Transverse colon (tissue), 4 donors: ENCODE results near the gene MSX2. TPM values are rescaled to one million over a fixed set of nuclear protein-coding genes. Genes with fewer than 3 reads are reported as not detected.

Source experiments
- DNase-seq: peaks from one replicate; pipeline ENCODE4 v3.0.0-alpha.2; 2019
- H3K27ac ChIP-seq, 4 donors: fragments of 200-600 bp; sonication (generic); 2 replicates each; pipeline ENCODE4 v1.5.1; 2016 to 2018; ENCODE audit warnings: inconsistent platforms in 4 of 4
- H3K27me3 ChIP-seq: fragments of 200-600 bp; sonication (generic); 2 replicates; pipeline ENCODE4 v1.5.1; 2017; ENCODE audit warnings: inconsistent platforms
- H3K36me3 ChIP-seq, 4 donors: fragments of 200-600 bp; sonication (generic); 2 replicates each; pipeline ENCODE4 v1.5.1; 2017 to 2019; ENCODE audit warnings: inconsistent platforms in 4 of 4
- H3K4me1 ChIP-seq, 4 donors: fragments of 200-600 bp; sonication (generic); 2 replicates each; pipeline ENCODE4 v1.5.1; 2017 to 2020; ENCODE audit warnings: inconsistent platforms in 4 of 4
- H3K4me3 ChIP-seq, 4 donors: fragments of 200-600 bp; sonication (generic); 1 replicate in 1 of 4; 2 replicates in 3 of 4; pipeline versions ENCODE4 v1.5.1 to v1.6.1; 2017 to 2019; ENCODE audit warnings: inconsistent platforms in 4 of 4
- H3K9me3 ChIP-seq, 2 donors: fragments of 200-600 bp; sonication (generic); 2 replicates each; pipeline ENCODE4 v1.5.1; 2017 to 2019; ENCODE audit warnings: inconsistent platforms in 2 of 2
- CTCF ChIP-seq, 5 experiments: fragments of 200-600 bp in 3 of 5; fragments of 450-650 bp in 2 of 5; sonication (generic) in 3 of 5; IDR thresholded peaks; 1 replicate in 2 of 5; 2 replicates in 3 of 5; pipeline ENCODE4 v1.5.1; 2016 to 2017; ENCODE audit warnings: antibody characterized with exemption in 5 of 5, inconsistent platforms in 3 of 5, mild to moderate bottlenecking in 2 of 5, moderate library complexity in 1 of 5
- EP300 ChIP-seq: sonication (generic); formaldehyde crosslinking; IDR thresholded peaks from one replicate; pipeline ENCODE4 v1.6.1; 2017; ENCODE audit warnings: antibody characterized with exemption, low read depth
- POLR2A ChIP-seq: fragments of 450-650 bp; IDR thresholded peaks from one replicate; pipeline ENCODE4 v1.6.1; 2016; ENCODE audit warnings: antibody characterized with exemption, mild to moderate bottlenecking, moderate library complexity
- POLR2AphosphoS5 ChIP-seq, 3 donors: sonication (generic); formaldehyde crosslinking; IDR thresholded peaks; one replicate each; pipeline ENCODE4 v1.6.1; 2016; ENCODE audit warnings: antibody characterized with exemption in 3 of 3
- WGBS, 2 donors: methylation state at CpG; one replicate each; pipeline ENCODE4 v1.1.5; 2018; ENCODE audit warnings: low coverage in 1 of 2; 5-methylcytosine and 5-hydroxymethylcytosine counted together
- in situ Hi-C, 4 donors: fragments of 200-750 bp; cut with MboI; loops; one replicate each; pipeline versions ENCODE4 v1.15.0 to v1.15.1; 2017; ENCODE audit warnings: low sequenced_read_pairs in 3 of 4, low pct_ligation_motif_present in 1 of 4, low pct_unique_long_range_greater_than_20kb in 1 of 4
- intact Hi-C: fragments of 100-400 bp; cut with DNase I; formaldehyde crosslinking; loops from one replicate; pipeline ENCODE4 v1.15.1; 2023; ENCODE audit warnings: low total_unique reads
- total RNA-seq, 4 donors: library from RNA; depleted of rRNA; stranded (reverse); fragments of >200 nt; gene quantifications; one replicate each; pipeline ENCODE4 v1.1.0, GENCODE V29; 2016

Gene MSX2
- total RNA-seq, 4 donors from 2014 or later = 0.27 to 1.1 TPM; not detected in 2

DNA sequence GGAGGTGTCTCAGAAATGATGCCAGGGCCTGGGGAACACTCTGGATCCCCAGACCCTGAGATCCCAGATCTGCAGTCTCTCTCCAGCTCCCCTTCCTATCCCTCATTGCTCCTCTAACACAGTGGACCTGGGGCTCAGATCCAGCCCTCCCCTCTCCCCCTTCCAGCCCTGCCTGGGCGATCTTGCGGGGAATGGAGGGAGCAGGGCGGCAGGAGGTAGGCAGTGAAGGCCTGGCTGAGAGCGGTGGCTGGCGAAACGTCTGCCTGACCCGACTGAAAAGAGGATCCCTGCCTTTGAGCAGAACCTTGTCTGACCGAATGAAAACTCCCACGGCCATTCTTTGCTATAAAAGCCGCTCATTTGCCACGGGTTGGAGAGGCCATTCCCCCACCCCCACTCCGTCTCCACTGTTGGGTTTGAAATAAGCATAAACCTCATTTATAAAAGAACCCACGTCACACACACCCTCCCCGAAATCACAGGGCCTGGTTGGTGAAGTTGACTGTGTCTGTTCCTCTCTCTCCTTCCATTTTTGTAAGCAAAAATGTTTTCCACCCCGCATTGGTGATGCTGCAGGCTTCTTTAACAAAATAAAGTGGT, 8.8 kb downstream of the MSX2 start:
- intact Hi-C loops = no loop called here
- in situ Hi-C loops = loop anchor here in 1 of 4 donors (10.0 kb wide), 1 partner anchor 318 kb away; no protein-coding TSS in a partner anchor
- WGBS, 2 donors = 47% methylated on average over 15 of the region's 15 CpGs; no CpG with 5 or more reads in 1 of the 2 donors
- peaks cover 99% of the 10 kb centered on the region for H3K27me3 ChIP-seq
- peaks cover 0 to 7% (median 0%) of the 10 kb centered on the region in 4 donors for H3K4me1 ChIP-seq
- H3K27ac ChIP-seq = no peak overlapping the region
- no peaks in the 10 kb centered on the region for H3K36me3 ChIP-seq
- H3K9me3 ChIP-seq = no peaks in the 10 kb centered on the region
- no peak for DNase-seq
- no peak for TF ChIP-seq CTCF (IDR thresholded peaks at IDR 0.05)
- no peak for TF ChIP-seq POLR2AphosphoS5 (IDR thresholded peaks at IDR 0.05)
- no peak for TF ChIP-seq POLR2A
- TF ChIP-seq EP300 = no peak
- no peak overlapping the region for H3K4me3 ChIP-seq

DNA sequence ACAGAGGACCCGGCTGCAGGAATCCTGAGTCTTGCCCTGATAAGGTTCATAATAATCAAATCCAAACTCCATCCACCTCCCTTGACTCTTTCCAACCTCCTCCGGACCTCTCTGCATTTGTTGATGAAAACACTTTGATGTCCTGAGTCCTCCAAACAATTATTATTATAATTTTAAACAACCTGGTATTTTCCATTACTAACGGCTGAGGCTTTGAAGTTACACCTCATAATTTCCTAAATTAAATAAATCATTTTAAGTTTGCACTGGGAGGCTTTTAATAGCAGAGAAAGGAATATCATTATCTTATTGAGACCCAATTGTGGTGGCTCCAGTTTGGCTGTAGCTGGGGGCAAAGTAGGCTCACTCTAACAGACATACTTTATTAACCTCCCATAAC, 9.5 kb downstream of the MSX2 start:
- WGBS, 2 donors = 17 to 21% methylated on average over 3 of the region's 3 CpGs
- TF ChIP-seq POLR2AphosphoS5 (IDR thresholded peaks at IDR 0.05) (no peak), POLR2A (no peak), EP300 (no peak), CTCF (IDR thresholded peaks at IDR 0.05) (no peak)
- H3K27me3 ChIP-seq = peaks cover 96% of the 10 kb centered on the region

DNA sequence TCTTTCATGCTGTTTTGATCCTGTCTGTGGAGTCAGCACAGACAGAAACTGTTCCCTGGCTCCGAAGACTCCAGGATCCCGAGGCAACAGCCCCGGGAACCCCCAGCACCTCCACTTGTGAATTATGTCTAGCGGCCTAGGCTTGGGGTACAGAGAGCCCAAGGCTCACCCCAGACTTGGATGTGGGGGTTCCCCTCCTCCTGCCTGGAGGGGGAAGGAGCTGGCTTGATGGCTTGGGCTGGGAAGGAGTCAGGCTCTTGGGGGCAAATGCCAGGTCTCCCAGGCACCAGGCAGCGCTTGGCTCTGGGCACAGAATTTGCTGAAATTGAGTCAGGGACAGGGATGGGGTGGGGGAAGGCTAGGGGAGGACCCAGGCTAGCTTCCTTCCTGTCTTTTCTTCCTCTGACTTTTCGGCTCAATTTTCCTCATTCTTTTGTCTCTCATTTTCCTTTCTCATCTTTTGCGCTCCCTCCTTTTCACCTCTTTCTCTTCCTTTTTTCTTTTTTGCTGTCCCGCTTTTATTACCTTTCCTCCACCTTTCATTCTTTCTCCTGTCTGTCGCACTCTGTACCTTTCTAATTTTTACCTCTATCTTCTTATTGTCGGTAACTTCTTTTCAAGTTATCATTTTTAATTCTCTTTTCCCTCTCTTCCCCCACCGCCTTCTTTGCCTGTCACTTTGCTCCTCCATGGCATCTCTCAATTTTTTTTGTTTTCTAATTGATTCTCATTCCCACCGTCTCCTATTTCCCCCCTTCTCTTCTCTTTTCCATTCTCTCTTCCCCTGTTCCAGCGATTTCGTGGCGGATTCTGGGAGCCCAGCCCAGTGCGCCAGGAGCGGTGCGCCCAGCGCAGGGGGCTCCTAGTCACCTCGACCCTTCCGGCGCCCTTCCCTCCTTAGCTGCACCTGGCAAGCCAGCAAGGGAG, 10.5 kb downstream of the MSX2 start:
- intact Hi-C loops (no loop called here), in situ Hi-C loops (loop anchor here in 1 of 4 donors (10.0 kb wide), 1 partner anchor 320 kb away; no protein-coding TSS in a partner anchor)
- peaks cover 86% of the 10 kb centered on the region for H3K27me3 ChIP-seq

More for the DNA sequence above, 9.5 kb downstream of the MSX2 start:
- Histone ChIP-seq H3K36me3 (no peaks in the 10 kb centered on the region), H3K27ac (no peak overlapping the region), H3K9me3 (no peaks in the 10 kb centered on the region), H3K4me3 (no peak overlapping the region), H3K4me1 (peaks cover 0 to 7% (median 0%) of the 10 kb centered on the region in 4 donors)
- intact Hi-C loops = no loop called here
- in situ Hi-C loops = loop anchor here in 1 of 4 donors (10.0 kb wide), 1 partner anchor 319 kb away; no protein-coding TSS in a partner anchor
- DNase-seq = no peak

More for the DNA sequence above, 10.5 kb downstream of the MSX2 start:
- TF ChIP-seq POLR2AphosphoS5 (IDR thresholded peaks at IDR 0.05) = no peak
- no peak for TF ChIP-seq EP300
- no peak for TF ChIP-seq POLR2A
- no peak for TF ChIP-seq CTCF (IDR thresholded peaks at IDR 0.05)
- Histone ChIP-seq H3K36me3 (no peaks in the 10 kb centered on the region), H3K27ac (no peak overlapping the region), H3K4me1 (peaks cover 0 to 7% (median 0%) of the 10 kb centered on the region in 4 donors), H3K4me3 (no peak overlapping the region), H3K9me3 (no peaks in the 10 kb centered on the region)
- 3 to 16% methylated on average over 11 to 22 of the region's 22 CpGs for WGBS, 2 donors
- DNase-seq = no peak
